ENCODE data around the gene PLAC8L1.

DNA sequence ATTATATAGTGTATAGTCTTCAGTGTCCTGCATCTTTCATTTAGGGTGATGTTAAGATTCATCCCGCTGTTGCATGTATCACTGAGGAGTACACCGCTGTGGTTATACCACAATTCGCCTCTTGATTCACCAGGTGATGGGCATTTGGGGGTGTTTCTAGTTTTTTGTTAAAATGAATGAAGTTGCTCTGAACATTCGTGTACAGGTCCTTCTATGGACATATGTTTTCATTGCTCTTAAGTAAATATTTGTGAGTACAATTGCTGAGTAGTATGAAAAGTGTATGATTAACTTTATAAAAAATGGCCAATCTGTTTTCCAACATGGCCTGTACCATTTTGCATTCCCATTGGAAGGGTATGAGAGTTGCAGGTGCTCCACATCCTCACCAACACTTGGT lies 61.7 kb downstream of the PLAC8L1 start:
- TF ChIP-seq CTCF (IDR thresholded peaks at IDR 0.05) = no peak
- TF ChIP-seq REST (IDR thresholded peaks at IDR 0.05; ENCODE audit: insufficient read depth in 1 of 2, low read depth in 2 of 2, low read length in 1 of 2) = no peak

Measured in Panc1 (cell line).